AG08395 (cell line): ENCODE measurements around the gene SMYD1.

Experiments
- DNase-seq: peaks from one replicate; pipeline ENCODE4 v3.0.0; 2012; ENCODE audit warnings: mixed read lengths, low spot score

SMYD1 gene

DNA sequence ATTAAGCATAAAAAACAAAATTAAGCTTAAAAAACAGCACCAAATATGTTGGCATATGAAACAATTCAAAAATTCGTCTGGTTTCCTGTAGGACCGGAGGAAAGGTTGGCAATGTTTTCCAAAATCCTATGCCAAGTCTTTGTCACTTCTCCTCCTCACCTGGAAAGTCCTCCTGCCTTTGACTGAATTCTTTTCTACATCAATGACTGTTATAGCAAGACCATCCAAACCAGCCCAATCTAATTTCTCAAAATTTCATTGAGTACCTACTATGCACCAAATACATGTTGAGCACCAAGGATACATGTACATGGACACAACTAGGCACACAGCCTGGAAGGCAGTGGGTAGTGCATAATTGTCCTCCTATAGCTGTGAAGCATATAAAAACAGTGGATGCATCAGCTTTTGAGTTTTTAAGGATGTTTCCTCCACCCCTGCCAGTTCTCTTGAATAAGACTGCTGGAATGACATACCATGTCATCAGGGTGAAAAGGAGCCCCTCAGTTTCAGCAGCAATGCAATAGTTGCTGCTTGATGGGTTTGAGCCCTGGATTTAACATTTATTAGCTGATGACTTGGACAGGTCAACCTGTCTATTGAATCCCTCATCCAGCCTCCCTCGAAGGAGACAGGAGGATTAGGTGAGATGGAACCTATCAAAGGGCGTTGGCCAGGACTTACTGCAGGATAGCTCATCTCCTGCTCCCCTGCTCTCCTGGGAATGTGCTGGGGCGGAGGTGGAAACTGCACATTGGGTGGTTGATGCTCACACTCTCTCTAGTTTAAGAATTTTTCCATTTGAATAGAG is 55.7 kb downstream of the SMYD1 start:
- DNase-seq, result no peak

DNA sequence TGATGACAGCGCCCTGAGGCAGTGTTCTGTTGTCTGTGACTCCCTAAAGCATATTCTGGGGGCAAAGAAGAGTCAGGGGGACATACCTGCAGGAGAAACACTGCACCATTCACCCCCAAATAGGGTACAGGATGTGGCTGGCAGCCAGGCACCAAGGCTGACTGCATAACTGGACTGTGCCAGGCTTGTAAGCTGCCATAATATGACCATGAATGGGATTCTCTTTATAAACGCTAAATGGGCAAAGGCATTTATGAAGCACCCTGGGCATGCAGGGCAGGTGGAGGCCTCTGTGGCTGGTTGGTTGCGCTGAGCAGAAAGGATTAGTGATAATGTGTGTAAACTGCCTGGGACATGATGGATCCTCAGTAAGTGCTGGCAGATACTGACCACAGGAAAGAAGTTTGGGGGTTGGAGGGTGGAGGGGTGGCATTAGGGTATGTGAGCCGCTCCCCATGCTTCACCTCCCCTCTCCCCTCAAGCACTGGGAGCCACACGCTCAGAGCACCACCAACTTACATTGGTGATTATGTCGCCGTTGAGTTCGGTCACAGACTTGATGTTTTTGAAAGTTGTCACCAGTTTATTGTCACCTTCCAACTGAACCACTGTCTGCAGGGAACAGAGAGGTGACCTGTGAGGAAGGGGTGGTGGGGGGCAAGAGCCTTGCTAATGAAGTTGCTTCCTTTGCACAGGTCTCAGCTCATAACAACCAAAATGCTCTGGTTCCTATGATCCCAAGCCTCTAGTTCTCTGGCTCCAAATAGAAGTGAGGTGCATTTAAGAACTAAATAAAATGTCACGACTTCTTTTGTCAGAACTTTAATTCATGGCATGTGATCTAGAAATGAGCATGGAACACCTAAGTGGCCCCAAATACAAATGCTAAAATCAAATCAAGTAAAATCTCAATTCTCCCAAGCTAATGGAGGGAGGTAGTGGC is 56.6 kb downstream of the SMYD1 start:
- no peak for DNase-seq

DNA sequence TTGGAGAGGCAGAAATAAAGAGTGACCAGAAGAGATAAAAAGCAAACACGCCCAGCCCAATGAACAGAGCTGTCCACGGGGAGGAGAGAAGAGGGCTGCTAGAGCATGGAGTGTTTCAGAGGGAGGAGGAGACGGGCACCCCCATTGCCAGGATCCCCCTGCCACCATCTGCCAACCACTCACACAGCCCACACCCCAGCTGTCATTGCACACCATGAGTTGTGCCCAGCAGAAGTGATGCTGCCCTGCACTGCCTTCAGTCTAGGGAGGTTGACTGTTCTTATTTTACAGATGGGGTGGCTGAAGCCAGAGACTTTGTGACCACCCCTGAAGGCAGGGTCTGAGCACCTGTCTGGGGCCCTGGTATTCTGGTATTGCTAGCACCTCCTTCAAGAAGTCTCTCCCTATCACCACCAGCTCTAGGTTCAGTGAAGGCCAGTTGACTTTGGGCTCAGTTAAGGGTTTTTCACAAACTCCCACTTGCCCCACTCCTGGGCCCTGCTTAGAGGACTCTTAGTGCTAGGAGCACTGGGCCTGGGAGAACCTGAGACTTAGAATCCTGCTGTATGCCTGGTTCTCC is 57.8 kb downstream of the SMYD1 start:
- DNase-seq, result no peak

DNA sequence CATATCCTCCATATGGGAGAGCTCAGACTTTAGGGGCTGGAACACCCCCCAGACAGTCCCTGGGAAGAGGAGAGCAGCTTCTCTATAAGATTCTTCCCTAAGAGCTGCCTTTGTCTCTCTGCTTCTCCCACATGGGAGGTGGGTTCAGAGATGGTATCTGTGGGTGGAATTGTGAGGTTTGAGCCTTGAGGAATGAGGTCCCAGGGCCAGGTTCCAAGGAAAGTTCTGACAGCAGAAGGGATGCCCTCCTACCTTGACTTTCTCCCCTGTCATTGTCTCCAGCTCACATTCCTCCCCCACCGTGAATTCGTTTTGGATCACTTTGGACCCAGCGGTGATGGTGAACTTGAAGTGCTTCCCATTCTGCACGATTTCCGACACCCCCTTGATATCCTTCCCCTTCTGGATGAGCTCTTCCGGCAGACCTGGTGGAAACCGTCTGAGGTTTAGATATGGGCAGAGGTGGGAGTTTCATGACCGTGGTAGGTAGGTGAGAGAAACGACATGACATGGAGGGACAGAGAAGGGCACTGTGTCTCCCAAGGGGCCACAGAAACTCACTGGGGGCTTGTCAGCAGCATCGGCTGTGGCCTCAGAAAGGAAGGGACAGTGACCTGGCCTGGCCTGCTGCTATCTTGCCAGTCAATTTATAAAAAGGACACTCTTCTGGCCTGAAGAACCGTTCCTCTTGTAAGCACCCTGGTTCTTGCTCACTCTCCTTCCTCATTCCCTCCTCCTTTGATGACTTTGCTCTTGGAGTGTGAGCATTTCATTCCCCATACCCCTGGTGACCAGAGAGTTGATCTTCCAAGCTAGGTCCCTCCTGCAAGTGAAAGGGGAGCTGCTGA is 58.5 kb downstream of the SMYD1 start:
- DNase-seq, result no peak

DNA sequence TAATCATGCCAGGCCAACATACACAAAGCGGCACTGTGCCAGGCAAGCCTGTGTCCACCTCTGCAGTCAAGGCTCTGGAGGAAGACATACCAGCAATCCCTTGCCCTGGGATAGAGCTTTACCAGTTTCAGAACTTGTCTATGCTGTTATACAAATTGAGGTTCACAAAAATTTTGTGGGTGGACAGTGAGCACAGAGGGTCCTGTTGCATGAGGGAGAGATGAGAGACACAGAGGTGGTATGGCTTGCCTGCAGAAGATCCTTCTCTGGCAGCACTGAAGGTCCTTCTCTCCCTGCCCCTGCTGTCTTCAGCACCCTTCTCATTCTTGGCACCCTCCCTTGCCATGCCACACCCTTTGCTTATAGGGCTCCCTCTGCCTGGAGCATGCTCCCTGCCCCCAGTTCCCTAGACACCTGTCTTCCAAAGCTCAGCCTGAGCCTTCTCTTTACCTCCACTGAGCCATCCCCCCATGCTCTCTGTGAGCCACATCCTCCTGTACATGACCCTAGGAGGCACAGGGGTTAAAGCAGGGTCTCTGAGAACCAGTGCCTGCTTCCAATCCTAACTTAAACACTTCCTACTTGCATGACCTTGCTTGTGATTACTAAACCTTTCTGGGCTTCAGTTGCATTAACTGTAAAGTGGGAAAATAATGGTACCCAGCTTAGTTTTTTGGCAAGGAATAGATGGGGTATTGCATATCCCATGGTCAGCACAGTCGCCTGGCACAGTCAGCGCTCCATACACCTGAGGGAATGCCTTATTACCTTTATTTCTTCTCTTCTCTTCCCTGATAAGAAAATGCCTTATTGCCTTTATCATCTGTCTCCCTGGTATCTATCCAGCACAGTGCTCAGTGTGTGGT is 59.4 kb downstream of the SMYD1 start:
- DNase-seq, result no peak

DNA sequence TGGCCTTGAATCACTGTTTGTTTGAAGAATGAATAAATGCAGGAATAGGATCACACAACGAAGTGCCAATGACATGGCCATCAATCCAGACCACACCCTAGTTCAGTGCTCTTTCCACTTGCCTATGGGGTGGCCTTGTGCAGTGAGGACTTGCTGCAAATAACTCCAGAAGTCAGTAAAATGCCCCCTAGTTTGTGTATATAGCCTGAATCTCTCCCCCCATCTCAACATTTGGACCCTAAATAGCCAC is 59.9 kb downstream of the SMYD1 start:
- DNase-seq, result no peak

DNA sequence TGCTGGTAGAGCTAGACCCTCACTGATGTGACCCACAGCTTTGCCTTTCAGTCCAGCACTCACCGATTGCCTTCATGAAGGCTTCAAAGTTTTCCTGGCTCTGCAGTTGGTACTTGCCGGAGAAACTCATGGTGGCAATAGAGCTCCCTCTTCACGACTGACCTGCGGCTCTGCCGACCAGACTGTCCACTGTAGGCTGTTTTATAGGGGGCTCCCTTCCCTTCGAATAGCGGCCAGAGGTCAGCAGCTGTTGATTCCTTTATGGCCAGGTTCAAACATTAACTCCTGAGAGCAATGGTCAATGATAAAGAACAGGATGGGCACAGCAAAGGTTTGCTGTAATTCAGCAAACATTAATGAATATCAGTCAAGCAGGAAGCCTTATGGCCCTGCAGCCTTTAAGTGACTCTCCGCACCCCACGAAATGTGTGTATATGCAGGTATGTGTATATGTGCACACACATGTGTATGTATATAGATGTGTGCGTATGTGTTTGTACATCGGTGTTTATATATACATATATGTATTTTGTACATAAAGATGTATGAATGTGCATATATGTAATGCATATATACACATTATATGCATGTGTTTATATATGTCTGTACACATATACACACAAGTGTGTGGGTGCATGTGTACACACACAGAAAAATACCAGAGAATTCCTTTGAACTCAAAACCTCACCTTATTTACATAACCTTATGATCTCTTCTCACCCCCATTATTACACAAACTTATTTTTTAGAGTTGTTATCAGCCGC is 60.4 kb downstream of the SMYD1 start, which contains the start of gene FABP1:
FABP1 (minus strand) TSS at position 175 of the 766 bp plus-strand sequence; CDS start at position 130, 45 bp downstream.
- DNase-seq, result no peak

DNA sequence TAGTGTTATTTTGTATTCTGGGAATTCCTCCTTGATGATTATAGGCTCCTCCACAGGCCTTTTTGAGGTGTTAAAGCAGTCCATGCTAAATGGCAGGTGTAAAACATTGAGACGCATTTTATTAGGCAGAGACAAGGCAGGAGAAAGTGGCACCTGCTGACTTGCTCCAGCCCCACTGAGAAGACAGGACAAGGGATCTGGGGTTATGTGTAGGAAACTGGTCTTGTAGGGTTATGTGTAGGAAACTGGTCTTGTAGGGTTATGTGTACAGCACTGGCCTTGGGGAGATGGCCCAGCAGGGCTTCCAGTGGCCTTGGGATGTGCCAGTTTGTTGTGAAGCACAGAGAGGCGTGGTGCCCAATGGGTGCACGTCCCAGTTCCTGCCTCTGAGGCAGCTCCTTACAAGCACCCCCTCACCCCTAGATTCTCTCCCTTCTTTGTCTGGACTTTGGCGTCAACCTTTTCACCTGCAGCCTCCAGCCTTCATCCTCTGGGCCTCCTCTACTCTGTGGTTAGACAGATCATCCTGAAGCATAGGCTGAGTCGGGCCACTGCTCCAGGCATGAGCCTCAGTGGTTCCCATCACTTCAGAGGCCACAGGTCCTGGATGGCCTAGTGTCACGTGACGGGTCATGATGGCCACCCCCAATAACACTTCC is 61.2 kb downstream of the SMYD1 start:
- DNase-seq, result no peak

DNA sequence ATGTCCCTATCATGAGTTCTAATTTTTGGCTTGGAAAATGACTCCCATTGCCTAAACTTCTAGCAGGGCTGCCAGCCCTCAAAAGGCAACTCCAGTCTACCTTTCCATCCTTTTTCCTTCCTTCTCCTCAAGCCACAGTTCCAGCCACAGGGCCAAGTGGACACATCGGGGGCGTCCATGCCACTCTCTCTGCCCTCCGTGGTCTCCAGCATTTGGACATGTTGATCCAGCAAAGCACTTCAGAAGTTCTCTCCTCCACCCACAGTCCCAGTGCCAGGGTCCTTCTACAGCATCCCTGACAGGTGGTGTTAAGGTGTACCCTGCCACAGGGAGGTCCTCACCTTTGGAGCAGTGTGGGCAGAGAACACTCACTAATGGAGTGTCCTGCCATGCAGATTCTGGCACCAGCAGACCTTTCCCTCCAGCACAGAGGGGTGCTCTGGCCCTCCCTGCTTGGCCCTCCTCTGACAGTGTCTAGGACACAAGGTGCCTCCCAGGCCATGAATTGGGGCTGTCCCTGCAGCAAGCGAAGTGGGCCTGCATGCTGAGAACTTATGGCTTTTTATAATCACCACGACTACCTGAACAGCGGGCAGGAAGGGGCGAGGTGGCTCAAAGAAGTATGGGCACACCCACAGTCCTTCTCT is 61.8 kb downstream of the SMYD1 start:
- DNase-seq, result no peak

DNA sequence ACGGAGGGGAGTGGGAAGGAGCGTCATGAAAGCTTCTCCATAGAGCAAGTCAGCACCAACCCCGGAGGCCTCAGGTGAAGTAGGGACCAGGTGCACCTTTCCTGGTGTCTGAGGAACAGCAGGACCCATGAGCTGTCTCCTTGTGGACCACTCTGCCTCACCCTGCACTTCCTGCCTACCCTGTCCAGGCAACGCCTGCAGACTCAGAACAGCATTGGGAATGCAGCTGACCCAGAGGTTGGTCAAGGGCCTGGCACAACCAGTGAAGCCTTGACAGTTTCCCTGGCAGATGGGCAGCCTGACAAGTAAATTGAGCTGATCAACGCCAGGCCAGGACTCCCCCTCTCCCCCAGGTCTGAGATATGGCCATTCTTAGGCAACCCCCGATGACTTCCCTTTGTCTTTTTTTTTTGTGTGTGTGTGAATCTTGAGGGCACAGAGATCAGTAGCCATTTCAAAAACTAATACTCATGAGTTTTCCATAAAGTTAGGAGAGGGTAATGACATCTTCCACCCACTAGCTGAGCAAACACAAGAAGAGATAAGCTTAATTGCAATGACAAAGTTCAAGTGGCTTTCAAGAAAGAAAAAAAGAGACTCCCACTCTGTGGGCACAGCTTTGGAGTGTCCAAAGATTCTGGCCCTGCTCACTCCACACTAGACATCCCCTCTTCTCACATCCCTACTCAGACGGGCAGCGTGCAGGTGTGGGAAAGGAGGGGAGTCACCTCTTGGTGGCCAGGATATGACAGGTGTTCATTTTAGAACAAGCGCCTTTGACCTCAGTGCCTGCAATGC is 63.8 kb downstream of the SMYD1 start:
- DNase-seq, result no peak

DNA sequence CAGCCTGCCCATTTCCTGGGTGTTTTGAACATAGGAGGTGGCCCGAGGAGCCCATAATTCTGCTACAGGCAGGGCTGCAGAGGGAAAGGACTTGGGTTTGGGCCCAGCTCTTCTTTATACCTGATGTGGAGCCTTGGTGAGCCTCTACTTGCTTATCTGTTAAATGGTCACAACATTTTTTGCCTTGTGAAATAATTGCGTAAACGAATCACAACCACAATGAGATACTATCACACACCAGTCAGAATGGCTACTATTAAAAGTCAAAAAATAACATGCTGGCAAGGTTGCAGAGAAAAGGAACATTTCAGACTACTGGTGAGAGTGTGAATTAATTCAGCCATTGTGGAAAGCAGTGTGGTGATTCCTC is 64.4 kb downstream of the SMYD1 start:
- no peak for DNase-seq

DNA sequence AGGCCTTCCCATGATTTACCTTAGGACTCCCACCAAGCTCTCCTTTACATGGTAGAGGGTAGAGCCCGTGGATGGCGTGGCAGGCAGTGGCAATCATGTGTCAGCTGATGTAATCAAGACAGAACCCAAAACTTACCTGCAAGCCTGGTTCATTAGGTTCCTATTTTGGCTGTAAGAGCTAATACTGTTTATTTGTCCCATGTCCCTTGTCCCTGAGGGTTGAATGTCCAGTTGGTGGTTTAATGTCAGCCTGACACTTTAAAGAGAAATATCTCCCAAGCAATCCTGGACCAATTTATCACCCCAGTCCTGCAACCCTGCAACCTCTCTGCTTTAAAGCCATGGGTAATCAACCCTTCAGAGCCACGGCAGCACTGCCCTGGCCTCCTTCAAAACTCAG is 66.2 kb downstream of the SMYD1 start:
- DNase-seq, result no peak

DNA sequence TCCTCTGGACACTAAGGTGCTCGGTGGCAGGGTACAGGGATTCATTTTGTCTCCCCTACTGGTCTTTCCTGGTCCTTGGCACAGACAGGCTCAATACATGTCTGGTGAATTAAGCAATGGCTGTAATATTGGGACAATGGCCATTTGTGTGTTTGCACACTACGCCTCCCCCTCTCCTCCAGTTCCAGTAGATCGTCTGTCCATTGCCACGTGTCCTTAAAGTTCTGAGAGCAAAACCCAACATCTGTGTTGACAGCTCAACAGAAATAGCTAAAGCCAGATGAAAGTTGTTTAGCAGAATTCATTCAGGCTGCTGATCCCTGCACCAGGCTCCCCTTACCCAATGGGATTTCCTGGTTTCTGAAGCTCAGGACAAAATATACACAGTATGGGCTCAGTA is 69.2 kb downstream of the SMYD1 start:
- DNase-seq, result no peak

DNA sequence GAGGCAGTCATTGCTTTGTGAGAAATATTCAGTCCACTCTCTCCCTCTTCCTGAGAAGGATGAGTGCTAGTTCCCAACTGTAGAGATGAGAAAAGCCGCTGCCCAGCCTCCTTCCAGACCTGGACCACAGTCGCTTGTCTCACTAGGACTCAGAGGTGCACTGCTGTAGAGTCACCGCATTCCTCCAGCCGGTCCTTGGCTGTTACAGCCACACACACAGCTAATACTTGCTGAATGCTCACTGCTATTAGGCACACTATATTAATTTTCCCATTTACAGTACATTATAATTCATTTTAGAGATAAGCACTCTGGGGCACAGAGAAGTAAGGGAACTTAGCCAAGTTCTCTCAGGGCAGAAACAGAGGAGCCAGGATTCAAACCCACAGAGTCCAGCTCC is 70.2 kb downstream of the SMYD1 start:
- no peak for DNase-seq

DNA sequence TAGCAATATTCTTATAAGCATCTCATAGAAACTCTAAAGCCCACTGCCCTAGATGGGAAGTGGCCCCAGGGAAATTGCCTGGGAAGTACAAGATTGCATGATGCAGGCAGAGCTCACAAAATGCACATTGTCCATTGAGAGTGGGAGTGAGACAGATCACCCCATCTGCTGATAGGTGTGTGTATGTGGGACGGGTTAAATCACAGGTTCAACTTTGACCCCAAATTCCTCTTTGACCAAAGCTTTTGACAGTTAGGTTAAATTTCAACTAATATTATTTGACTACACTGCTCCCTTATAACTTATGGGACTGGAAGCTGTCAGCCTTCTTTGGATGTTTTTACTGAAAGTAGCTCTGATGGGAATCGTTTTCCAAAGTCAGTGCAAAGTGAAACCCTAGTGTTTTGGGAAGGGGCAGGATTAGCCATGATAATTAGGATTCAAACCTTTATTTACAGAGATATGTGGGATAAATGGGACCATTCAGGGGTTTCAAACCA is 71.6 kb downstream of the SMYD1 start:
- DNase-seq, result no peak

DNA sequence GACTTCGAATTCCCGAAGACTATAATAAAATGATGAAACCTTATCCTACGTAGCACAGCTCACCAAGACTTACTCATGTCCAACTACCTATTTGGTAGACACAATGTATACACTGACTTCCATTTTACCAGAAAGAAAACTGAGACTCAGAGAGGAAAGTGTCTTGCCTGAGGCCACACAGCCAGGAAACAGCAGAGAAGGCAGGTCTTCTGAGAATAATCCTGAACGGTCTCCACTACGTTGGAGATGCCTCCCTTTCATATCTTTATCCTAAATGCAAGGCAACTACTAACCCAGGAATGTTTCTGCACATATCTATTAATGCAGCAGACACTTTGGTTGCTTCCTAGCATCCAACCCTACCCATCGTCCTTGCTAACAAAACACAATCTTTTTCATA is 72.2 kb downstream of the SMYD1 start:
- DNase-seq, result no peak

DNA sequence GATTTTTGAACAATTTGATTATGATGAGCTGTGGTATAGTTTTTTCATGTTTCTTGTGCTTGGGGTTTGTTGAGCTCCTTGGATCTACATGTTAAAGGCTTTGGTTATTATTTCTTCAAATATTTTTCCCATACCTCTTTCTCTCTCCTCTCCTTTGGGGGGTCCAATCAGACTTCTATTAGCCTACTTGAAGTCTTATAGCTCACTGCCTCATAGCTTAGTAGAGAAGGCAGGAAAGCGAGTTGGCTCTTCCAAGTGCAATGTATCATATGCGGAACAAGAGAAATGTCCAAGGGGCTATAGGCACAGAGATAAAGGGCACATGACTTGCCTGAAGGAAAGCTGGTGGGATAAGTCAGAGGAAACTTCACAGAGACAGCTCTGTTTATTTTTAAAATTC is 74.3 kb downstream of the SMYD1 start:
- DNase-seq, result no peak

DNA sequence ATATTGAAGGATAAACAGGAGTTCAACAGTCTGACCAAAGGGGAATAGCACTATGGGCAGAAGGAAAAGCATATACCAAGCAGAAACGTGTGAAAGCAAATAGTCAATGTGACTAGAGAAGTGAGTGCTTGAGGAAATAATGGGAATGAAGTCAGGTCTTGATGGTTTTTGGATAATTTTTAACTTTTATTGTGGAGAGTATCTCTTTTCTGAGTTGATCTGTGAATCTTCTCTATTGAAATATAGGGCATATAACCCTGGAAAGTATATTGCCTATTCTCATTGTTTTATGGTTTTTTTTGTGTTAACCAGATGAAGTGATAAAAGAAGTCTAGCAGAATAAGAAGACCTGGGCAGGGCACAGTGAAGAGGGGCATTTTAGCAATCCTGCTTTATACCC is 76.6 kb downstream of the SMYD1 start:
- no peak for DNase-seq
